ENCODE measurements around the gene ZFYVE16.
"Not testable (repeated sequence)": the region's sequence is repeated elsewhere in the genome, so short reads cannot be mapped to it uniquely, and the experiment has no call there.

DNA sequence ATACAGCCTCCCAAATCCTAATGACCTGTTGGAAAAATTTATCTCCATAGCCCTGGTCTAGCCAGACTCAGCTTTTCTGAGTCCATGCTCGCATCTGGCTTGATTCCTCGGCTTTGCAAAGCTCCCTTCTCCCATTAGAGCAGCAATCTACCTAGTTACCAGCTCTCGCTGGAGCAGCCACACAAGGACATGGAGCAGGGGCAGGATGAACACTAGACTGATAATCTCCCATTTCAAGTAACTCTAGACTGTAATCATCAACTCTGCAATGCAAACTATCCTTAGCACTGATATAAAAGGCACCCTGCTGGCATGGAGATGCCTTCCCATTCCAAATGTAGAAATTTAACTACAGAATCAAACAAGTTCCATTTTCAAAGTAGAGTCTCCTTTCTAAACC lies 17.5 kb upstream of the ZFYVE16 start:
- TF ChIP-seq, protein P1, sequence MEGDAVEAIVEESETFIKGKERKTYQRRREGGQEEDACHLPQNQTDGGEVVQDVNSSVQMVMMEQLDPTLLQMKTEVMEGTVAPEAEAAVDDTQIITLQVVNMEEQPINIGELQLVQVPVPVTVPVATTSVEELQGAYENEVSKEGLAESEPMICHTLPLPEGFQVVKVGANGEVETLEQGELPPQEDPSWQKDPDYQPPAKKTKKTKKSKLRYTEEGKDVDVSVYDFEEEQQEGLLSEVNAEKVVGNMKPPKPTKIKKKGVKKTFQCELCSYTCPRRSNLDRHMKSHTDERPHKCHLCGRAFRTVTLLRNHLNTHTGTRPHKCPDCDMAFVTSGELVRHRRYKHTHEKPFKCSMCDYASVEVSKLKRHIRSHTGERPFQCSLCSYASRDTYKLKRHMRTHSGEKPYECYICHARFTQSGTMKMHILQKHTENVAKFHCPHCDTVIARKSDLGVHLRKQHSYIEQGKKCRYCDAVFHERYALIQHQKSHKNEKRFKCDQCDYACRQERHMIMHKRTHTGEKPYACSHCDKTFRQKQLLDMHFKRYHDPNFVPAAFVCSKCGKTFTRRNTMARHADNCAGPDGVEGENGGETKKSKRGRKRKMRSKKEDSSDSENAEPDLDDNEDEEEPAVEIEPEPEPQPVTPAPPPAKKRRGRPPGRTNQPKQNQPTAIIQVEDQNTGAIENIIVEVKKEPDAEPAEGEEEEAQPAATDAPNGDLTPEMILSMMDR (IDR thresholded peaks at IDR 0.05) = not testable (repeated sequence)
- not testable (repeated sequence) for TF ChIP-seq POLR2A (IDR thresholded peaks at IDR 0.05)

Measured in thyroid gland (tissue), 4 donors.